IPS DF 4.7 (cell line): ENCODE data around the gene MUC4.

ENCODE experiments used
- DNase-seq: peaks from one replicate; pipeline ENCODE4 v3.0.0-alpha.2; 2013; ENCODE audit warnings: low spot score; ENCODE audit errors: extremely low read depth

MUC4 gene

DNA sequence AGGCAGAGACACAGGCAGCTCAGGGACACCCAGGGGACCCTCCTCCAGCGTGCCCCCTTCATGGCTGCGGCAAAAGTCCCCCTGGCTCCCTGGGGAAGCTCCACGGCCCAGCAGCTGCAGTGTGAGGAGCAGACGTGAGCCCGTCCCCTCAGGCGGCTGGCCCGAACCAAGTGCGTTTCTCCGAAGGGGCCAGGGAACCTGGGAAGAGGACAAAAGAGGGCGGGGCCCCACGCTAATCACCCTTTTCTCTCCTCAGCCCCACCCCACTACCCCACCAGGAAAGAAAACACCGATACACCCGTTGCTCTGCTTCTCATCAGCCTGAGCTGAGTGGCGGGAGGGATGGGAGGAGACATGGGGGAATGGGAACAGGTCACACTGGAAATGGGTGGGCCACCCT lies at the start of gene MUC4:
TSS of gene MUC4 (minus strand) at position 174 of the 400 bp plus-strand sequence. CDS start at position 62, 112 bp downstream.
- DNase-seq = no peak

DNA sequence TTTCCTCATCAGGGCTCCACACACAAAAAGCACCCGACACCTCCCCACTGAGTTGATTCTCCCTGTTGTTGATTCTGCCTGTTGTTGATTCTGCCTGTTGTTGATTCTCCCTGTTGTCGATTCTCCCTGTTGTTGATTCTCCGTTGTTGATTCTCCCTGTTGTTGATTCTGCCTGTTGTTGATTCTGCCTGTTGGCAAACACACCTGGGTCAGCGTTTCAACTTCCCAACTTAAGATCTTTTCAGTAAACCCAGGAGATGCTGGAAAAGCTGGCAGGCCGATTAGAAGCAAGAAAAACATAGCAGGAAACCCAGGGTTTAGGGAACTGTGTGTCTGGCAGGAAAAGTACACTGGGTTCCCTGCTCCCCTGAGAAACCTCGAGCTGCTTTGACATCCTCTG lies 48.7 kb upstream of the MUC4 start:
- no peak for DNase-seq

DNA sequence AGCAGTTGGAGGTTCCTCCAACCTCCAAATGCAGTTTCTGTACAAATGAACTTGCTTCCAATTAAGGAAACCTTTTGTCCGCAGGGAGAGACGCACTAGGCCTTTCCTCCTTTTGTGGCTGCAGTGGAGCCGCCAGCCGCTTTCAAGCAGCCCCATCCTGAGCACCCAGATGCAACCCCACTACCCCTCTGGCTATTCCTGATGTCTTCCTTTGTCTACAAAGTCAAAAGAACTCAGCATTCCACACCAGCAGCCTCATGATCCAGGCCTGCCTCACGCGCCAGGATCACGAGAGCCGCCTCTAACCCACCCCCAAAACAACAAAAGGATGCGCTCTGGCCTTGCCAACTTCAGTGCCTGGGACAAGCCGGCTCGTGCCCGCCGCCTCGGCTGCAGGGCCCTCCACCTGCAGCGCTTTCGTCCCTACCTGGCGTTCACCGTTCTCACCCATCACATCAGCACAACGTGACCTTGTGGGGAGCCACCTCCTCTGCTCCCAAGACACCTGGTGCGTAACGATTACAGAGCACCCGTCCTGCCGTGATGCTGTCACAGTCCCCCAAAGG lies 48.2 kb upstream of the MUC4 start:
- no peak for DNase-seq

- DNase-seq = peak; percentile 53
Measured at GRCh38 chr3:195859061-195859845, 47.5 kb upstream of the MUC4 start.

GRCh38 chr3:195856410-195857084 lies 44.8 kb upstream of the MUC4 start:
- no peak for DNase-seq

DNA sequence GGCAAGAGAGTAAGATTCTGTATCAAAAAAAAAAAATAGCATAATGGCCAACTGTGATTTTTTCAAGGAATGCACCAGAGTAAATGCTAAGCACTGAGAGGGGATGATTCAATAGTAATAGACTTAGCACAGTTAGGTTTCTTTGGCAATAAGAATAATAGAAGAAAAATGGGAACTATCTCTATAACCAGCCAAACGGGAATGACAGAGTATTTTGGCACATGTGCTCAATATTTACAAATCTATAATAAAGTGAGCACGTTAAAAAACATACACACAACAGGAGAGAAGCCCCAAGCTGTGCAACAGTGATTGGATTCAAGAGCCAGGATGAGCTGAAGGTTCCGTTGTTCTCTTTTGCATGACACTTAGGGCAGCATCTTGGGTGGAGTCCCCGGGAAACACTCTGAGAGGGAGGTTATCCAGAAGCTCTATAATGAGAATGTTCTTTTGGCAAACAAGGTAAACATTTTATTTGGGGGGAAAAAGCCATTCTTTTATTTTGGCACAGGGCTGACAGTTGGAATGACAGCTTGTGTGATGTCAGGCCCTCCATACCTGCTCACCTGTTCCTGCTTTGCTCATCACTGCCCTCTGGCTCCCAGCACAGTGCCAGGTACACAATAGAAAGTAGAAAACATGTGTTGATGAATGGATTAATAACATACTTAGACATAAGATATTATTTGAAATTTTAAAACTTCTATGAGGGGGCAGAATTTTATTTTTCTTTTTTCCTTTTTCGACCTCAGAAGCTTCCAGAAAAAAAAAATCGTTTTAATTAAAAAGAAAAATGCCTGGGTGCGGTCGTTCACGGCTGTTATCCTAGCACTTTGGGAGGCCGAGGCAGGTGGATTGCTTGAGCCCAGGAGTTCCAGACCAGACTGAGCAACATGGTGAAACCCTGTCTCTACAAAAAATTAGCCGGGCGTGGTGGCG lies 44.0 kb upstream of the MUC4 start:
- no peak for DNase-seq

GRCh38 chr3:195854628-195855294 lies 43.0 kb upstream of the MUC4 start:
- no peak for DNase-seq

- no peak for DNase-seq
Measured at GRCh38 chr3:195853996-195854395, 42.3 kb upstream of the MUC4 start.

- DNase-seq = no peak
Measured at GRCh38 chr3:195853036-195853435, 41.3 kb upstream of the MUC4 start.

DNA sequence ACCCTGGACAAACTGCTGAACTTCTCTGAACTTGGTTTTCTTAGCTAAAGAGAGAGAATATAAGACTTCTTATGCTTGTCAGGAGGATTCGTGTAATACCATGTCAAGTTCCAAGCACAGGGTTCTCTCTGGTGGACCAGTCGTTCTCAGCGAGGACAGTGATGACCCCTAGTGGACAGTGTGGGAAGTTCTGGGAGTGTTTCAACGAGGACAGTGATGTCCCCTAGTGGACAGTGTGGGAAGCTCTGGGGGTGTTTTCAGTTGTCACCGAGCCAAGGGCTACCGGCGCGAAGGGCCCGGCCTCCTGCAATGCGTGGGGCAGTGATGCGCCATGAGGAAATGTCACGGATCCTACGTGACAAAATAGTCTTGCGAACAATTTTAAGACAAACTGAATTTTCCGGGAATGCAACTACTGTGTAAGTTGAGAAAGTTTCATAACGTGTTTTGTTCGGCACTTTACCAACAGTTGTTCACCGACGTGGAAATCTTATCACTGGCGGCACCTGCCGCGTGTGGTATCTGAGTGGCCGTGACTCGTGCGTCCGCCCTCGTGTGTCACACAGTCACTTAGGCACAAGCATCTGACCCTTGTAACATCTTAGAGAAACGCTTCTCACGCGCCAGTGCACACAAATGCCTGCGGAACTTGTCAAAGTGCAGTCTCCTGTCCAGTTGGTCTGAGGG lies 39.3 kb upstream of the MUC4 start:
- peak; percentile 92 for DNase-seq

GRCh38 chr3:195849322-195850074 lies 37.8 kb upstream of the MUC4 start:
- no peak for DNase-seq

DNA sequence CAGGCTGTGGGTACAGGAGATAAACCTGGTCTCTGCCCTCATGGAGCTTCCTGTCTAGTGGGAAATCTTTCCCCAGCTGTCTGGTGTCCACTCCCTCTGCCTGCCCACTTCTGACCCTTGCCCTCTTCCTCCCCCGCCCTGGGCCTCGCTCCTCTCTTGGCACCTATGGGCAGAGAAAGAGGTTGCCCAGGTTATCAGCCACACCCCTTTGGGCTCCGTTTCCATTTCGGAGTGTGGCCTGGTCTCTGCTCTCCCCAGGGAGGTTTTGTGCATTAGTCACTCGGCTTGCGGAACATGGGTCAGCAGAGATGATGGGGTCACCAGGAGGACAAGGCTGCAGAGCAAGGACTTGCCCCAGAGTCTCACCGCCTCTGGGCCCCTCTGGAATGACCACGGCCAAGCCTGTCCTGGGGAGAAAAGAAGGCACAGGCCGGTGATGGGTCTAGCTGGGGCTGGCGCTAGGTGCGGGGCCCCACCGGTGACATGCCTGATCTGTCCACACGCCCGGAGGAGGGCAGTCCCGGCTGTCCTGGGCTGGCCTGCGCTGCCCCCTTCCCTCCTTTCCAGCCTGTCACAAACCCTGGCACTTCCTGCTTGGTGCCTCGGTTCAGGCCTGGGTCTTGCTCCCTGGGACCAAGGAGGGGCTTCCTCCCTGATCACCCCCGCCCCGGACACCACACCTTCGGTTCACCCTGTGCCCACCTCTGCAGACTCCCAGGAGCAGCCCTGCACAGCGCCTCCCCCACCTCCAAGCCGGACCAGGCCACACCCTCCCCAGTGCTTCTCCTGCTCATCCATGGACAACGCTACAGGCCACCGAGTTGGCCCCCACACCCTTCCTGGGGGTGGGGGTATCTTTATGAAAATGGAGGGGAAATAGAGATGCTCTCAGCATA lies 35.6 kb upstream of the MUC4 start:
- DNase-seq = no peak

GRCh38 chr3:195845483-195845882 lies 33.8 kb upstream of the MUC4 start:
- DNase-seq = no peak

DNA sequence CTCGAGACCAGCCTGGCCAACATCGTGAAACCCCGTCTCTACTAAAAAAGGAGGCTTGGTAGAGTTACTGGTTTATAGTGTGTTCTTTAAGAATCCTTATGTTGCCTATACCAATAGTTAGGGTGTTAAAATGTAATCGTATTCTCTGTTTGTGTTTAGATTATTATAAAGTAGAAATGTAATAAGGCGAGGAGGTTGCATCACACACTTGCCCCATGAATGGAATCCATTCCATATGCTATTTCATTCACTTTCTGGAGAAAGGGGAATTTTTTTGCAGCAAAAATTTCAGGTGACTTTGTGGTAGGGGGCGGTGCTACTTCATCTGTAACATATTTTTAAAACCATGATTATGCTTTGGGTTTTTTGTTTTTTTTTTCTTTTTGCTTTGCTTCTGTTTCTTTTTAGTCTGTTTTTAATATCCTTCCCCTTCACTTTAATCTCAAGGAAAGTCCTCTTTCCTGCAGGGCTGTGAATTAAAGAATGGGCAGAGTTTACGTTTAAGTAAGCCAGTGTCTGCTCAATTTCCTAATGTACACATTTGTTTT lies 33.0 kb upstream of the MUC4 start:
- DNase-seq = no peak

- no peak for DNase-seq
Measured at GRCh38 chr3:195839260-195840010, 27.7 kb upstream of the MUC4 start.

DNA sequence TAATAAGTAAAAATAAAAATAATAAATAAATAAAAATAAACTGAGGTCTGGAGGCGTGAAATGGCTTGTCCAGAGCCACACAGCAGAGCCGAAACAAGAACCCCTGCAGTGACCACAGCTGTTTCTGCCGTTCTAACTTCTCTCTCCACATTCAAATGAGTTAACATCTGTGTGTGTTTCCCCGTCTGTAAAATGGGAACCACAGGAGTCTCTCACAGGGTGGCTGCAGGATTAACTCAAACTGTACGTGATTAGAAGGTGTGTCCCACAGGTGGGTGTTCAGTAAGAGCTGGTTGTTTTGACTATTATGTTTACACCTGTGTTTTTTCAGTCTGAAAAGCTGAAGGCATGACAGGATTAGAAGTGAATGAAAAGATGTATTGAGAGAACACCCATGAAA lies 27.0 kb upstream of the MUC4 start:
- DNase-seq = no peak

GRCh38 chr3:195836476-195837135 lies 24.9 kb upstream of the MUC4 start:
- no peak for DNase-seq
